HepG2 (cell line): ENCODE data around the gene RPS2. TPM values are rescaled to one million over a fixed set of nuclear protein-coding genes. Genes with fewer than 3 reads are reported as not detected.

Experiments
- CREB1 ChIP-seq, 2 experiments: fragments of 450-650 bp in 1 of 2; IDR thresholded peaks; 2 replicates each; pipeline ENCODE4 v1.6.1; 2016 to 2017; ENCODE audit warnings: control low read depth in 1 of 2, mild to moderate bottlenecking in 1 of 2, missing compliant biosample characterization in 1 of 2, missing genetic modification characterization in 1 of 2
- CSRNP1 ChIP-seq: sonication (generic); formaldehyde crosslinking; IDR thresholded peaks from 2 replicates; pipeline ENCODE4 v1.8.1; 2023; ENCODE audit warnings: mild to moderate bottlenecking, missing genetic modification reagents
- ELF4 ChIP-seq: sonication (generic); formaldehyde crosslinking; IDR thresholded peaks from 2 replicates; pipeline ENCODE4 v1.5.0; 2020; ENCODE audit warnings: missing genetic modification reagents, mild to moderate bottlenecking, moderate library complexity, borderline replicate concordance
- KLF6 ChIP-seq: IDR thresholded peaks from 2 replicates; pipeline ENCODE4 v1.8.0; 2016; ENCODE audit warnings: missing biosample characterization, missing genetic modification reagents
- MAFK ChIP-seq, 2 experiments: IDR thresholded peaks in 1 of 2; conservative IDR thresholded peaks in 1 of 2; 2 replicates each; pipeline ENCODE4 v1.6.1; 2011; ENCODE audit warnings: improper control_type of control experiment in 2 of 2, low read length in 2 of 2
- NR2F1 ChIP-seq, 2 experiments: fragments of 450-650 bp in 1 of 2; formaldehyde crosslinking in 1 of 2; IDR thresholded peaks; 2 replicates each; pipeline versions ENCODE4 v1.5.0 to v1.6.1; 2016 to 2020; ENCODE audit warnings: mild to moderate bottlenecking in 1 of 2, missing compliant biosample characterization in 1 of 2, missing genetic modification reagents in 1 of 2, moderate library complexity in 1 of 2
- POLR2AphosphoS2 ChIP-seq: IDR thresholded peaks from 2 replicates; pipeline ENCODE4 v1.6.1; 2011; ENCODE audit warnings: low read depth, low read length, improper control_type of control experiment
- RBM22 ChIP-seq: fragments of 200-400 bp; formaldehyde crosslinking; optimal IDR thresholded peaks from 2 replicates; pipeline ENCODE3; 2017; ENCODE audit warnings: mild to moderate bottlenecking, low read length, moderate library complexity
- RELA ChIP-seq: sonication (generic); formaldehyde crosslinking; IDR thresholded peaks from 2 replicates; pipeline ENCODE4 v1.4.0; 2020; ENCODE audit warnings: missing genetic modification reagents
- SETDB1 ChIP-seq: sonication (generic); formaldehyde crosslinking; IDR thresholded peaks from 2 replicates; pipeline ENCODE4 v1.5.1; 2020; ENCODE audit warnings: missing genetic modification reagents, mild to moderate bottlenecking, borderline replicate concordance
- ZBTB7A ChIP-seq: sonication (generic); formaldehyde crosslinking; IDR thresholded peaks from 2 replicates; pipeline ENCODE4 v1.8.0; 2022; ENCODE audit warnings: mild to moderate bottlenecking, missing genetic modification reagents
- ZFP36L1 ChIP-seq: sonication (generic); formaldehyde crosslinking; IDR thresholded peaks from 2 replicates; pipeline ENCODE4 v1.8.0; 2022; ENCODE audit warnings: mild to moderate bottlenecking, missing genetic modification reagents, moderate library complexity
- ZNF207 ChIP-seq: fragments of 450-650 bp; IDR thresholded peaks from 2 replicates; pipeline ENCODE4 v1.6.1; 2016; ENCODE audit warnings: antibody characterized with exemption, borderline replicate concordance
- ZNF274 ChIP-seq: sonication (generic); formaldehyde crosslinking; IDR thresholded peaks from 2 replicates; pipeline ENCODE4 v1.5.1; 2020; ENCODE audit warnings: mild to moderate bottlenecking, missing genetic modification reagents
- ZNF577 ChIP-seq: sonication (generic); formaldehyde crosslinking; IDR thresholded peaks from 2 replicates; pipeline ENCODE4 v1.4.0; 2020; ENCODE audit warnings: mild to moderate bottlenecking, low read depth, missing genetic modification reagents, borderline replicate concordance
- ZNF7 ChIP-seq: IDR thresholded peaks from 2 replicates; pipeline ENCODE4 v1.6.1; 2016; ENCODE audit warnings: missing biosample characterization, missing genetic modification reagents
- ZNF841 ChIP-seq: sonication (generic); formaldehyde crosslinking; IDR thresholded peaks from 2 replicates; pipeline ENCODE4 v1.8.1; 2023; ENCODE audit warnings: missing genetic modification reagents, borderline replicate concordance
- ZSCAN20 ChIP-seq: sonication (generic); formaldehyde crosslinking; IDR thresholded peaks from 2 replicates; pipeline ENCODE4 v1.4.0; 2020; ENCODE audit warnings: missing genetic modification reagents, mild to moderate bottlenecking, borderline replicate concordance
- polyA plus RNA-seq, 8 experiments: library from polyadenylated mRNA; depleted of rRNA in 3 of 8; stranded (reverse) in 7 of 8; unstranded in 1 of 8; fragments of >200 nt; fragmentation: Illumina TruSeq in 4 of 8; extraction: Trizol in 4 of 8; gene quantifications; 2 replicates each; pipeline versions ENCODE4 v1.2.1 to v1.2.3, GENCODE V29; 2011 to 2016; ENCODE audit warnings: low read depth in 4 of 8, missing spikeins in 1 of 8, mixed read lengths in 1 of 8; ENCODE audit not compliant: insufficient read depth in 1 of 8
- total RNA-seq, 5 experiments: library from RNA; depleted of rRNA; stranded (reverse); fragments of >200 nt; fragmentation: Illumina TruSeq; extraction: Trizol; gene quantifications; 2 replicates each; pipeline ENCODE4 v1.2.3, GENCODE V29; 2016; ENCODE audit warnings: low read depth in 1 of 5
- TF ChIP-seq, protein P1 (sequence below): sonication (generic); formaldehyde crosslinking; IDR thresholded peaks from 2 replicates; pipeline ENCODE4 v1.4.0; 2020; ENCODE audit warnings: low read depth, missing genetic modification reagents
- TF ChIP-seq, protein P2 (sequence below): sonication (generic); formaldehyde crosslinking; IDR thresholded peaks from 2 replicates; pipeline ENCODE4 v1.5.0; 2020; ENCODE audit warnings: missing genetic modification reagents
- TF ChIP-seq, protein P3 (sequence below): sonication (generic); formaldehyde crosslinking; IDR thresholded peaks from 2 replicates; pipeline ENCODE4 v1.4.0; 2020; ENCODE audit warnings: mild to moderate bottlenecking, missing genetic modification reagents

Gene RPS2
- total and polyA plus RNA-seq, 2 of the 13 experiments (the other 11 are each of a cell fraction or from before 2014, with no cell fraction given), result 1,908 to 4,514 TPM

DNA sequence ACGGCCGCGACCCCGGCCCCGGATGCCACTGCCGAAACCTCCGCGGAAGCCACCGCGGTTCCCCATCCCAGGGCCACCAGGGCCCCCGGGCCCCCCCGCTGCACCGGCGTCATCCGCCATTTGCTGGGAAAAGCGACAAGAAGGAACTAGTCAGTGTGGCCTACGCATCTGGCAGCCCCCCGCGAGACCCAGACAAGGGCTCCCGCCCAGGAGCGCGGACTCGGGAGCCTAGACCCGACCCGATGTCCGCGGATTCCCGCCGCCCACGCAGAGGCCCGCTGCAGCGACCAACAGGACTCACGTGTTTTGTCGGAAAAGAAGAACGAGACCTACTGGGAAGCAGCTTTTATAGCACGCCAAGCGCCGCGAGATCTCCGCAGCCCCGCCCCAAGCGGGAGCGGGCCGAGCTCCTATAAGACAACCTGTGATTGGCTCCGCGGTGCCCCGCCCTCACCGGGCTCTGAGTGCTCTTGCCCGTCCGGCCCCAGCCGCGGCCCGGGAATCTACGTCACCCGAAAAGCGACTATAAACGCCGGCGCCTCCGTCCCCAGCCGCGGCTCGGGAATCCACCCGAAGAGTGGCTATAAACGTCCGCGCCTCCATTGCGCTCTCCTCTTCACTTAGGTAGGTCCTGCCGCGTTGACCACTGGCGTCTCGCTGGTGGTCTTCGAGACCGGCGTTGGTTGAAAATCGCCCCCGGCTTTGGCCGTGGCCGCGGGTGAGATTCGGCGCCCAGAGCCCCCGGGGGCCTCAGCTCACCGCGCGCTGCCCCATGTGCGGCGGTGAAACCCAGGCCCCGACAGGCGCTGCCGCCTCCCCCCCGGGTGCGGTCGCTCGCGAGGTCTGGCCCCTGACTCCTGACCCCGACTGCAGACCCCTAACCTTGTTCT, at the start of gene RPS2 (continued):
- TF ChIP-seq, protein P1, sequence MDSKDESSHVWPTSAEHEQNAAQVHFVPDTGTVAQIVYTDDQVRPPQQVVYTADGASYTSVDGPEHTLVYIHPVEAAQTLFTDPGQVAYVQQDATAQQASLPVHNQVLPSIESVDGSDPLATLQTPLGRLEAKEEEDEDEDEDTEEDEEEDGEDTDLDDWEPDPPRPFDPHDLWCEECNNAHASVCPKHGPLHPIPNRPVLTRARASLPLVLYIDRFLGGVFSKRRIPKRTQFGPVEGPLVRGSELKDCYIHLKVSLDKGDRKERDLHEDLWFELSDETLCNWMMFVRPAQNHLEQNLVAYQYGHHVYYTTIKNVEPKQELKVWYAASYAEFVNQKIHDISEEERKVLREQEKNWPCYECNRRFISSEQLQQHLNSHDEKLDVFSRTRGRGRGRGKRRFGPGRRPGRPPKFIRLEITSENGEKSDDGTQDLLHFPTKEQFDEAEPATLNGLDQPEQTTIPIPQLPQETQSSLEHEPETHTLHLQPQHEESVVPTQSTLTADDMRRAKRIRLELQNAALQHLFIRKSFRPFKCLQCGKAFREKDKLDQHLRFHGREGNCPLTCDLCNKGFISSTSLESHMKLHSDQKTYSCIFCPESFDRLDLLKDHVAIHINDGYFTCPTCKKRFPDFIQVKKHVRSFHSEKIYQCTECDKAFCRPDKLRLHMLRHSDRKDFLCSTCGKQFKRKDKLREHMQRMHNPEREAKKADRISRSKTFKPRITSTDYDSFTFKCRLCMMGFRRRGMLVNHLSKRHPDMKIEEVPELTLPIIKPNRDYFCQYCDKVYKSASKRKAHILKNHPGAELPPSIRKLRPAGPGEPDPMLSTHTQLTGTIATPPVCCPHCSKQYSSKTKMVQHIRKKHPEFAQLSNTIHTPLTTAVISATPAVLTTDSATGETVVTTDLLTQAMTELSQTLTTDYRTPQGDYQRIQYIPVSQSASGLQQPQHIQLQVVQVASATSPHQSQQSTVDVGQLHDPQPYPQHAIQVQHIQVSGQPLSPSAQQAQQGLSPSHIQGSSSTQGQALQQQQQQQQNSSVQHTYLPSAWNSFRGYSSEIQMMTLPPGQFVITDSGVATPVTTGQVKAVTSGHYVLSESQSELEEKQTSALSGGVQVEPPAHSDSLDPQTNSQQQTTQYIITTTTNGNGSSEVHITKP (CRISPR knock-in tag), result 0 out of 2 replicates have a peak, but pooled peaks have one; percentile 27
- TF ChIP-seq RBM22 (peak; percentile 82), CSRNP1 (CRISPR knock-in tag) (no peak), POLR2AphosphoS2 (peak; percentile 95), ZNF7 (CRISPR knock-in tag) (no peak), ZNF207 (no peak), ELF4 (CRISPR knock-in tag) (0 out of 2 replicates have a peak, but pooled peaks have one; percentile 73), ZSCAN20 (CRISPR knock-in tag) (0 out of 2 replicates have a peak, but pooled peaks have one; percentile 56), ZNF841 (CRISPR knock-in tag) (no peak), NR2F1 (CRISPR knock-in tag; IDR thresholded peaks at IDR 0.05) (no peak), ZNF274 (0 out of 2 replicates have a peak, but pooled peaks have one; percentile 49), RELA (no peak), ZNF577 (CRISPR knock-in tag) (no peak), SETDB1 (CRISPR knock-in tag) (no peak), MAFK (conservative IDR thresholded peaks at IDR 0.05 in 1 of 2, IDR thresholded peaks at IDR 0.05 in 1 of 2; ENCODE audit: low read length in 2 of 2) (no peak), CREB1 (IDR thresholded peaks at IDR 0.05) (peak; percentile 93), CREB1 (CRISPR knock-in tag; IDR thresholded peaks at IDR 0.05) (peak; percentile 97), ZBTB7A (CRISPR knock-in tag) (no peak; the same call in 1 of the 2 replicates), ZFP36L1 (CRISPR knock-in tag) (peak; percentile 65; the same call in 1 of the 2 replicates), KLF6 (CRISPR knock-in tag) (peak; percentile 91; the same call in 1 of the 2 replicates)
- TF ChIP-seq, protein P2, sequence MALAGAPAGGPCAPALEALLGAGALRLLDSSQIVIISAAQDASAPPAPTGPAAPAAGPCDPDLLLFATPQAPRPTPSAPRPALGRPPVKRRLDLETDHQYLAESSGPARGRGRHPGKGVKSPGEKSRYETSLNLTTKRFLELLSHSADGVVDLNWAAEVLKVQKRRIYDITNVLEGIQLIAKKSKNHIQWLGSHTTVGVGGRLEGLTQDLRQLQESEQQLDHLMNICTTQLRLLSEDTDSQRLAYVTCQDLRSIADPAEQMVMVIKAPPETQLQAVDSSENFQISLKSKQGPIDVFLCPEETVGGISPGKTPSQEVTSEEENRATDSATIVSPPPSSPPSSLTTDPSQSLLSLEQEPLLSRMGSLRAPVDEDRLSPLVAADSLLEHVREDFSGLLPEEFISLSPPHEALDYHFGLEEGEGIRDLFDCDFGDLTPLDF (CRISPR knock-in tag), result peak; percentile 94
- TF ChIP-seq, protein P3, sequence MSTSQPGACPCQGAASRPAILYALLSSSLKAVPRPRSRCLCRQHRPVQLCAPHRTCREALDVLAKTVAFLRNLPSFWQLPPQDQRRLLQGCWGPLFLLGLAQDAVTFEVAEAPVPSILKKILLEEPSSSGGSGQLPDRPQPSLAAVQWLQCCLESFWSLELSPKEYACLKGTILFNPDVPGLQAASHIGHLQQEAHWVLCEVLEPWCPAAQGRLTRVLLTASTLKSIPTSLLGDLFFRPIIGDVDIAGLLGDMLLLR (CRISPR knock-in tag), result no peak
